ENCODE data around the gene FTCD.

Gene FTCD

DNA sequence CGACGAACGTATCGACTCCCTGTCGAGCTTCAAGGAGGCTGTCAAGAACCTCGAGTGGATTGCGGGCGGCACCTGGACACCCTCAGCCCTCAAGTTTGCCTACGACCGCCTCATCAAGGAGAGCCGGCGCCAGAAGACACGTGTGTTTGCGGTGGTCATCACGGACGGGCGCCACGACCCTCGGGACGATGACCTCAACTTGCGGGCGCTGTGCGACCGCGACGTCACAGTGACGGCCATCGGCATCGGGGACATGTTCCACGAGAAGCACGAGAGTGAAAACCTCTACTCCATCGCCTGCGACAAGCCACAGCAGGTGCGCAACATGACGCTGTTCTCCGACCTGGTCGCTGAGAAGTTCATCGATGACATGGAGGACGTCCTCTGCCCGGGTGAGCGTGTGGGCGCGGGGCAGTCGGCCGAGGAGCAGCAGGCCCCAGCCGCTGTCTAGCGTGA, 29.5 kb downstream of the FTCD start:
- no peak overlapping the region for H3K4me3 ChIP-seq
- peak overlapping the region in 1 of 2 donors; percentile 0 for H3K27ac ChIP-seq
- peak; percentile 72 for DNase-seq (ENCODE audit: low spot score)
- TF ChIP-seq, protein P1, sequence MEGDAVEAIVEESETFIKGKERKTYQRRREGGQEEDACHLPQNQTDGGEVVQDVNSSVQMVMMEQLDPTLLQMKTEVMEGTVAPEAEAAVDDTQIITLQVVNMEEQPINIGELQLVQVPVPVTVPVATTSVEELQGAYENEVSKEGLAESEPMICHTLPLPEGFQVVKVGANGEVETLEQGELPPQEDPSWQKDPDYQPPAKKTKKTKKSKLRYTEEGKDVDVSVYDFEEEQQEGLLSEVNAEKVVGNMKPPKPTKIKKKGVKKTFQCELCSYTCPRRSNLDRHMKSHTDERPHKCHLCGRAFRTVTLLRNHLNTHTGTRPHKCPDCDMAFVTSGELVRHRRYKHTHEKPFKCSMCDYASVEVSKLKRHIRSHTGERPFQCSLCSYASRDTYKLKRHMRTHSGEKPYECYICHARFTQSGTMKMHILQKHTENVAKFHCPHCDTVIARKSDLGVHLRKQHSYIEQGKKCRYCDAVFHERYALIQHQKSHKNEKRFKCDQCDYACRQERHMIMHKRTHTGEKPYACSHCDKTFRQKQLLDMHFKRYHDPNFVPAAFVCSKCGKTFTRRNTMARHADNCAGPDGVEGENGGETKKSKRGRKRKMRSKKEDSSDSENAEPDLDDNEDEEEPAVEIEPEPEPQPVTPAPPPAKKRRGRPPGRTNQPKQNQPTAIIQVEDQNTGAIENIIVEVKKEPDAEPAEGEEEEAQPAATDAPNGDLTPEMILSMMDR (IDR thresholded peaks at IDR 0.05): no peak

DNA sequence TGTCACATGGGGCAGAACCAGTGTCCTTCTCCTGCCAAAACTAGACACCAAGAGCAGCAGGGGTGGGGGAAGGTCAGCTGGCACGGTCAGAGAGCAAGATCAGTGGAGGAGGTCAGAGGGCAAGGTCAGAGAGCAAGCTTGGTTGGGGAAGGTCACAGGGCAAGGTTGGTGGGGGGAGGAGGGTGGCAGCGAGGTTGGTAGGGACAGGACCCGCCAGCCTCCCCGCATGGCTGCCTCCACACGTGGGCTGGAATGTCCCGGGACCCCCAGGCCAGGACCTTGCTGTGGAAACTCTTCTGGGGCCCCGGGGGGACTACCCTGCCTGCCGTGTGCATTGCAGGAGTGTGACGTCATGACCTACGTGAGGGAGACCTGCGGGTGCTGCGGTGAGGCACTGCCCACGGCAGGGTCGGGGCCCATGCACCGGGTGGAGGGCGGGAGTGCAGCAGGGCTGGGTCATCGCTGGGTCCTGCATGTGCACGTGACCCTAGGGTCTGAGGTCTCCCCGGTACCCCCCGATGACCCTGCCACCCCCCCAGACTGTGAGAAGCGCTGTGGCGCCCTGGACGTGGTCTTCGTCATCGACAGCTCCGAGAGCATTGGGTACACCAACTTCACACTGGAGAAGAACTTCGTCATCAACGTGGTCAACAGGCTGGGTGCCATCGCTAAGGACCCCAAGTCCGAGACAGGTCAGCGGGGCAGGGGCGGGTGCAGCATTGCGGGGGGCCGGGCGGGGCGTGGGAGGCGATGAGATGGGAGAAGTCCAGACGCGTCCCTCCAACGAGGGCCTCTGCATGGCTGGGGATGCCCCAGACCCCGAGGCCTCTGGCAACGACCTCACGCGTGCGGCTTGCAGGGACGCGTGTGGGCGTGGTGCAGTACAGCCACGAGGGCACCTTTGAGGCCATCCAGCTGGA, 30.2 kb downstream of the FTCD start:
- TF ChIP-seq, protein P1 (IDR thresholded peaks at IDR 0.05): no peak
- Histone ChIP-seq H3K27ac (peak overlapping the region in 1 of 2 donors; percentile 13), H3K4me3 (no peak overlapping the region)
- DNase-seq (ENCODE audit: low spot score): peak; percentile 70

DNA sequence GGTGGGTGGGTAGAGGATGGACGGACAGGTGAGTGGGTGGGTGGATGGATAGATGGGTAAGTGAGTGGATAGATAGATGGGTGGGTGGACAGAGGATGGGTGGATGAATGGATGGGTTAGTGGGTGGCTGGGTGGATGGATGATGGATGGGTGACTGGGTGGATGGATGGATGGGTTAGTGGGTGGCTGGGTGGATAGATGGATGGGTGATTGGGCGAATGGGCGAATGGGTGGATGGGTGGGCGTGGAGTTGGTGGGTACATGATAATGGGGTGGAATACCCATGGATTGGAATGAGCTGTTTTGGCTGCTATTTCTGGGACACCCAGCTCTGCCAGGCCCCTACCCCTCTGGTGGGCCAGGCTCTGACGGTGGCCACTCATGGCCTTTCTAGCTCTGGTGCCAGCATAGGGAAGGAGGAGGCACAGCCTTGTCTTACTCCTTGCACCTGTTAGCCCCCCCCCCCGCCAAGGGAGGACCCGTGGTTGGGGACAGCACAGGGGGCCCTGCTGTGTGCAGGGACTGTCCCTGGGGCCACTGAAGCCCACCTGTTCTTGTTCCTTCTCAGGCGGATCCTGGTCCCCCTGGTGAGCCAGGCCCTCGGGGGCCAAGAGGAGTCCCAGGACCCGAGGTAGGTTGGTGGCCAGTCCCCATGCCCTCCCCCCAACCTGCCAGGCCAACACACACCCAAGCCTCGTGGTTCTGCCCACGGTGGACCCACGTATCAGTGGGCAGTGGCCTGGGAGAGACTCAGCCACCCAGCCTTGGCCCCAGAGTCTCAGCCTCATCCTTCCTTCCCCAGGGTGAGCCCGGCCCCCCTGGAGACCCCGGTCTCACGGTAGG, 31.1 kb downstream of the FTCD start:
- TF ChIP-seq, protein P1 (IDR thresholded peaks at IDR 0.05): no peak
- peak overlapping the region in 1 of 2 donors; percentile 13 for H3K27ac ChIP-seq
- peak; percentile 64 for DNase-seq (ENCODE audit: low spot score)
- no peak overlapping the region for H3K4me3 ChIP-seq

DNA sequence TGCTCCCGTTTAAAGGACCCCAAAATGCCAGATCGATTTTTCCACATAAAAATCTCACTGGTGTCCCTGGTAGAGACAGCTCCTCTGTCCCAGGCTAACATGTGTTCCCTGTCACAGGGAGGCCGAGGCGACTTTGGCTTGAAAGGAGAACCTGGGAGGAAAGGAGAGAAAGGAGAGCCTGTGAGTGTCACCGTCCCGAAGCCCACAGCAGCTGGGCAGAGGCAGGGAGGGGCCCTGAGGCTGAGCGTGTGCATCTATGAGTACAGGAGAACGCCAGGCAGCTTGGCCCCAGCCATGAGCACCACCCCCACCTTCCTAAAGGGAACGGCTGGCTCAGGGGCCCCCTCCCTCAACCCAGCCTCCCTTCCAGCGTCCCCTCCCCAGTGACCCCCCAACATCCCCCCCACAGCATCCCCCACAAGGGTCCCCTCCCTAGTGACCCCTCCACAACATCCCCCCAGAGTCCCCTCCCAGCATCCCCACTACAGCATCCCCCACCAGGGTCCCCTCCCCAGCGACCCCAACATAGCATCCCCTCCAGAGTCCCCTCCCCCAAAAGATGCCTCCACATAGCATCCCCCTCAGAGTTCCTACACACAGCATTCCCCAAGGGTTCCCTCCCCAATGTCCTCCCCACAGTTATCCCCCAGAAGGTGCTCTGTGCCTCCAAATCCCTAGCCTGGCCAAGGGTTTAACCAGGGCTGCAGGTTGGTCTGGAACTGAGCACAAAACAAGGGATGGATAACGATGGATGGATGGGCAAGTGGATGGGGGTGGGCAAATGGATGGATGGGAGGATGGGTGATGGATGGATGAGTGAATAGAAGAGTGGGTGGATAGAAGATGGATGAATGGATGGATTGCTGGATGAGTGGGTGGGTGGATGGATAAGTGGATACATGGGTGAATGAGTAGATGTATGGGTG, 32.4 kb downstream of the FTCD start:
- Histone ChIP-seq H3K4me3 (no peak overlapping the region), H3K27ac (peak overlapping the region in 1 of 2 donors; percentile 45)
- peak; percentile 62 for DNase-seq (ENCODE audit: low spot score)
- TF ChIP-seq, protein P1 (IDR thresholded peaks at IDR 0.05): no peak

DNA sequence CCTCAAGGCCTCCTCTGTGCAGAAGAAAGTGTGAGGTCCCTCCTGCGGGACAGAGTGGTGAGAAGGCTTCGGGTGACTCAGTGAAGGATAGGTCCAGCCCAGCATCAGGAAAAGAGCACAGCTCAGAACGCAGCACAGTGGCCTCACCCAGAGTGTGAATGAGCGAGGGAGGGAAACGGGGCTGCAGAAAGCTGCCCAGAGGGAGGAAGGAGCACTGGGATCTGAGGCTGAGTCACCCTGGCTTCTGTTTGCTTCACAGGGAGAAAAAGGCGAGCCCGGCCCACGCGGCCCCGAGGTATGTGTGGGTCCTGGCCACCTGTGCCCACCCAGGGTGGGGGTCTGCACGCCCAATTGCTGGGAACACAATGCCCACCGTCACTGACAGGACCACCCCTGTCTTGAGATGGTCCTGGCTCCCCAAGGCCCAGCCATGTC, 33.1 kb downstream of the FTCD start:
- Histone ChIP-seq H3K4me3 (no peak overlapping the region), H3K27ac (peak overlapping the region in 1 of 2 donors; percentile 45)
- TF ChIP-seq, protein P1 (IDR thresholded peaks at IDR 0.05): no peak
- peak; percentile 66 for DNase-seq (ENCODE audit: low spot score)

All from coronary artery (tissue), 2 donors.